Stimulated activated CD4-positive, alpha-beta T cell treated with anti-CD3 and anti-CD28 coated beads, Interleukin-4, amount 100 ng/mL, for 24 hours (primary cell): Measurements from ENCODE around the gene SLC25A5.
A peak's percentile ranks its signal among the peaks of the same experiment; 100 is the strongest.

ENCODE experiments used
- DNase-seq: peaks from one replicate; pipeline ENCODE4 v3.0.0-alpha.2; 2020

Gene SLC25A5

GRCh38 chrX:119512146-119512800 is 44.0 kb downstream of the SLC25A5 start:
- DNase-seq = no peak

- DNase-seq = peak; percentile 29
Observed at GRCh38 chrX:119516157-119516702, 48.0 kb downstream of the SLC25A5 start.

- DNase-seq = no peak
Observed at GRCh38 chrX:119518371-119518770, 50.1 kb downstream of the SLC25A5 start.
